GM12878 (cell line): Measurements from ENCODE around the gene CDCA7L. TPM values are rescaled to one million over a fixed set of nuclear protein-coding genes. Genes with fewer than 3 reads are reported as not detected.

ENCODE experiments used
- ATAC-seq: fragments of 200-7000 bp; cut with Tn5 transposase; 3 replicates; pipeline ENCODE4 v1.9.1; 2020; ENCODE audit warnings: mild to moderate bottlenecking, moderate library complexity
- BruUV-seq: library from RNA; stranded (reverse); fragments of 400-500 nt; replicated peaks from 2 replicates; lab custom pipeline; 2021; lab: Mats Ljungman, UMichigan
- CTCF ChIA-PET: fragments of 300-600 bp; sonication (Branson Sonifier 250); formaldehyde crosslinking; extraction: SDS; loops from one replicate; lab custom pipeline; 2021; ENCODE audit warnings: inconsistent platforms; lab: Yijun Ruan, JAX
- POLR2A ChIA-PET: fragments of 350-600 bp; formaldehyde crosslinking; extraction: SDS; loops from one replicate; lab custom pipeline; 2021; ENCODE audit warnings: inconsistent platforms; lab: Charles Lee
- RAD21 ChIA-PET: fragments of 300-600 bp; sonication (Branson Sonifier 250); formaldehyde crosslinking; loops from one replicate; lab custom pipeline; 2023; ENCODE audit warnings: antibody characterized with exemption; ENCODE audit not compliant: unreplicated experiment; lab: Charles Lee
- SMC1A ChIA-PET: fragments of 300-600 bp; sonication (Branson Sonifier 250); formaldehyde crosslinking; loops from one replicate; lab custom pipeline; 2023; ENCODE audit not compliant: unreplicated experiment, uncharacterized antibody; lab: Charles Lee
- DNase-seq: peaks from one replicate; pipeline ENCODE4 v3.0.0-alpha.2; 2011; ENCODE audit warnings: low read depth, low spot score
- FAIRE-seq: peaks from 3 replicates; lab custom pipeline; 2011; peaks lifted over from hg19 to GRCh38; lab: Jason Lieb, UNC
- H2AFZ ChIP-seq: 2 replicates; pipeline ENCODE4 v1.6.0; 2011; ENCODE audit warnings: low read depth, low read length, control low read depth; ENCODE audit not compliant: control insufficient read depth
- H3K27ac ChIP-seq: 2 replicates; pipeline ENCODE4 v1.5.1; 2011; ENCODE audit warnings: control low read depth; ENCODE audit not compliant: control insufficient read depth, insufficient read depth
- H3K27me3 ChIP-seq, 2 experiments: replicated peaks in 1 of 2; 2 replicates each; pipeline versions ENCODE4 v1.6.0 to v1.6.1; 2011; ENCODE audit warnings: low read length in 1 of 2; ENCODE audit not compliant: control insufficient read depth in 2 of 2, insufficient read depth in 2 of 2
- H3K36me3 ChIP-seq, 2 experiments: 2 replicates each; pipeline ENCODE4 v1.5.1; 2011; ENCODE audit warnings: low read length in 1 of 2; ENCODE audit not compliant: control insufficient read depth in 2 of 2, insufficient read depth in 2 of 2
- H3K4me1 ChIP-seq: 2 replicates; pipeline ENCODE4 v1.6.1; 2011; ENCODE audit warnings: mild to moderate bottlenecking, low read length, moderate library complexity, mixed read lengths; ENCODE audit not compliant: control insufficient read depth, insufficient read depth
- H3K4me2 ChIP-seq: 2 replicates; pipeline ENCODE4 v1.6.0; 2011; ENCODE audit warnings: control low read depth; ENCODE audit not compliant: control insufficient read depth, insufficient read depth
- H3K4me3 ChIP-seq: fragments of 200-600 bp; sonication (generic); 2 replicates; pipeline ENCODE4 v1.5.1; 2016
- H3K79me2 ChIP-seq: 2 replicates; pipeline ENCODE4 v1.6.0; 2011; ENCODE audit warnings: low read length; ENCODE audit not compliant: control insufficient read depth, insufficient read depth
- H3K9ac ChIP-seq: 2 replicates; pipeline ENCODE4 v1.8.0; 2011; ENCODE audit warnings: low read length, control low read depth, mixed read lengths; ENCODE audit not compliant: control insufficient read depth, insufficient read depth
- H3K9me3 ChIP-seq: replicated peaks from 3 replicates; pipeline ENCODE4 v1.5.1; 2011; ENCODE audit warnings: mild to moderate bottlenecking, low read length; ENCODE audit not compliant: control insufficient read depth, insufficient read depth
- H4K20me1 ChIP-seq: 2 replicates; pipeline ENCODE4 v1.6.0; 2011; ENCODE audit not compliant: control insufficient read depth, insufficient read depth
- CBX5 ChIP-seq: sonication (generic); IDR thresholded peaks from 2 replicates; pipeline ENCODE4 v1.6.1; 2016; ENCODE audit warnings: low read depth, moderate library complexity, mild to moderate bottlenecking, inconsistent platforms
- CHD1 ChIP-seq: IDR thresholded peaks from 2 replicates; pipeline ENCODE4 v1.6.1; 2012; ENCODE audit warnings: low read depth, low read length, improper control_type of control experiment
- E2F8 ChIP-seq: fragments of 450-650 bp; IDR thresholded peaks from 2 replicates; pipeline ENCODE4 v1.6.1; 2018; ENCODE audit warnings: mild to moderate bottlenecking, low read depth, moderate library complexity; ENCODE audit not compliant: partially characterized antibody
- E4F1 ChIP-seq: fragments of 450-650 bp; IDR thresholded peaks from 2 replicates; pipeline ENCODE4 v1.6.1; 2018; ENCODE audit warnings: borderline replicate concordance, mild to moderate bottlenecking; ENCODE audit not compliant: partially characterized antibody
- EED ChIP-seq: sonication (generic); IDR thresholded peaks from 2 replicates; pipeline ENCODE4 v1.6.1; 2016; ENCODE audit warnings: antibody characterized with exemption, low read depth
- FOS ChIP-seq: IDR thresholded peaks from 3 replicates; pipeline ENCODE4 v1.6.1; 2011; ENCODE audit warnings: borderline replicate concordance; ENCODE audit not compliant: insufficient read length; ENCODE audit errors: extremely low read depth
- HDAC2 ChIP-seq: fragments of 200-600 bp; sonication (generic); IDR thresholded peaks from 2 replicates; pipeline ENCODE4 v1.6.1; 2017
- NR2C1 ChIP-seq: fragments of 450-650 bp; IDR thresholded peaks from 2 replicates; pipeline ENCODE4 v1.6.1; 2017; ENCODE audit warnings: antibody characterized with exemption, mild to moderate bottlenecking, moderate library complexity
- NRF1 ChIP-seq: conservative IDR thresholded peaks from 2 replicates; pipeline ENCODE4 v1.6.1; 2011; ENCODE audit warnings: mild to moderate bottlenecking, low read depth, low read length, improper control_type of control experiment
- RBBP5 ChIP-seq: fragments of 200-600 bp; sonication (generic); conservative IDR thresholded peaks from 2 replicates; pipeline ENCODE4 v1.6.1; 2016
- SMAD5 ChIP-seq: IDR thresholded peaks from 2 replicates; pipeline ENCODE4 v1.6.1; 2016; ENCODE audit warnings: antibody characterized with exemption, low read depth
- SPI1 ChIP-seq: IDR thresholded peaks from 2 replicates; pipeline ENCODE4 v1.6.1; 2011; ENCODE audit warnings: low read depth, mild to moderate bottlenecking, low read length, moderate library complexity, borderline replicate concordance; ENCODE audit not compliant: insufficient read depth
- SUZ12 ChIP-seq: fragments of 200-600 bp; sonication (generic); IDR thresholded peaks from one replicate; pipeline ENCODE4 v1.6.1; 2018; ENCODE audit warnings: antibody characterized with exemption, mild to moderate bottlenecking; ENCODE audit not compliant: unreplicated experiment
- TCF3 ChIP-seq: IDR thresholded peaks from 2 replicates; pipeline ENCODE4 v1.6.1; 2012; ENCODE audit warnings: low read depth, mild to moderate bottlenecking, low read length, borderline replicate concordance; ENCODE audit not compliant: insufficient read depth
- YBX1 ChIP-seq: fragments of 450-650 bp; IDR thresholded peaks from 2 replicates; pipeline ENCODE4 v1.6.1; 2016; ENCODE audit warnings: antibody characterized with exemption
- ZNF592 ChIP-seq: fragments of 450-650 bp; IDR thresholded peaks from 2 replicates; pipeline ENCODE4 v1.6.1; 2017; ENCODE audit warnings: mild to moderate bottlenecking, moderate library complexity
- ZSCAN29 ChIP-seq: fragments of 450-650 bp; IDR thresholded peaks from 2 replicates; pipeline ENCODE4 v1.6.1; 2017; ENCODE audit warnings: mild to moderate bottlenecking, moderate library complexity
- WGBS: methylation state at CpG from one replicate; pipeline ENCODE4 v1.1.6; 2016; ENCODE audit warnings: low lambda C conversion rate; ENCODE audit not compliant: insufficient replicate concordance, insufficient coverage; ENCODE audit errors: missing lambda C conversion rate; 5-methylcytosine and 5-hydroxymethylcytosine counted together
- in situ Hi-C: fragments of 300-500 bp; cut with MboI; formaldehyde crosslinking; loops from 9 replicates; pipeline ENCODE4 v1.14.3; 2018; ENCODE audit warnings: mixed read lengths
- intact Hi-C: fragments of 100-400 bp; cut with micrococcal nuclease; formaldehyde crosslinking; loops from one replicate; pipeline ENCODE4 v1.14.2; 2022; ENCODE audit not compliant: unreplicated experiment
- polyA plus RNA-seq, 11 experiments: library from polyadenylated mRNA; depleted of rRNA in 4 of 11; unstranded in 6 of 11; stranded (reverse) in 5 of 11; fragments of >200 nt; fragmentation: Nextera tagmentation in 4 of 11; fragmentation: Illumina TruSeq in 1 of 11; extraction: Ambion mirVana in 4 of 11; extraction: Trizol in 1 of 11; gene quantifications; 1 replicate in 1 of 11; 2 replicates in 10 of 11; pipeline versions ENCODE4 v1.2.1 to v1.2.3, GENCODE V29; 2011 to 2016; ENCODE audit warnings: inconsistent platforms in 2 of 11, missing spikeins in 2 of 11, low read depth in 1 of 11
- total RNA-seq, 4 experiments: library from RNA; depleted of rRNA in 3 of 4; stranded (reverse); fragments of >200 nt in 3 of 4; fragmentation: Illumina TruSeq in 1 of 4; extraction: Trizol in 1 of 4; gene quantifications; 2 replicates each; pipeline versions ENCODE4 v1.2.1 to v1.2.3, GENCODE V29; 2013 to 2021

CDCA7L gene
- total and polyA plus RNA-seq, 10 of the 15 experiments (the other 5 are each of a cell fraction or from before 2014, with no cell fraction given) = 30.3 to 92.2 (median 68.5) TPM

GRCh38 chr7:21953781-21954180, 8.1 kb upstream of the CDCA7L start:
- ATAC-seq (no peak), FAIRE-seq (no peak), DNase-seq (no peak)
- BruUV-seq = no TSS peak
- in situ Hi-C loops = no loop called here
- CTCF ChIA-PET = interaction anchor here (1.7 kb wide), 1 partner anchor 9 kb away, joined by 5 read pairs; the partner anchor contains the start of gene CDCA7L
- RAD21 ChIA-PET = interaction anchor here (1.6 kb wide), 1 partner anchor 8 kb away, joined by 6 read pairs; the partner anchor contains the start of gene CDCA7L
- H3K4me1 ChIP-seq = peaks cover 3% of the 10 kb centered on the region; the same call in 1 of the 2 replicates
- H3K9me3 ChIP-seq = no peaks in the 10 kb centered on the region
- H3K79me2 ChIP-seq = no peaks in the 10 kb centered on the region
- POLR2A ChIA-PET = no interaction called here
- H3K27ac ChIP-seq = no peak overlapping the region
- no peaks in the 10 kb centered on the region for H4K20me1 ChIP-seq
- intact Hi-C loops = no loop called here
- no peak overlapping the region for H3K9ac ChIP-seq
- no peaks in the 10 kb centered on the region for H3K27me3 ChIP-seq
- WGBS = 98% methylated on average over 3 of the region's 3 CpGs
- no peaks in the 10 kb centered on the region for H3K36me3 ChIP-seq
- H2AFZ ChIP-seq = no peak overlapping the region
- SMC1A ChIA-PET = interaction anchor here (0.9 to 1.4 kb wide), 6 partner anchors 9 to 40 kb away, joined by 3 to 4 read pairs (median 3); no protein-coding TSS in a partner anchor
- no peak overlapping the region for H3K4me2 ChIP-seq
- H3K4me3 ChIP-seq = no peak overlapping the region
- no peak for TF ChIP-seq SUZ12
- TF ChIP-seq NRF1 = no peak
- no peak for TF ChIP-seq ZSCAN29
- no peak for TF ChIP-seq CHD1
- TF ChIP-seq HDAC2 = no peak
- TF ChIP-seq E2F8 = no peak
- TF ChIP-seq SMAD5 = no peak
- no peak for TF ChIP-seq TCF3
- no peak for TF ChIP-seq CBX5
- TF ChIP-seq NR2C1 = no peak
- no peak for TF ChIP-seq SPI1
- TF ChIP-seq EED = no peak
- no peak for TF ChIP-seq RBBP5
- TF ChIP-seq E4F1 = no peak
- no peak for TF ChIP-seq ZNF592
- no peak for TF ChIP-seq FOS
- TF ChIP-seq YBX1 = no peak
